Activated gamma-delta T cell treated with Interleukin-2 at 50 U/mL for 16 hours (primary cell): ENCODE results near the gene ZIC4.

ENCODE experiments used
- DNase-seq: peaks from one replicate; pipeline ENCODE4 v3.0.0-alpha.2; 2020

The ZIC4 gene

DNA sequence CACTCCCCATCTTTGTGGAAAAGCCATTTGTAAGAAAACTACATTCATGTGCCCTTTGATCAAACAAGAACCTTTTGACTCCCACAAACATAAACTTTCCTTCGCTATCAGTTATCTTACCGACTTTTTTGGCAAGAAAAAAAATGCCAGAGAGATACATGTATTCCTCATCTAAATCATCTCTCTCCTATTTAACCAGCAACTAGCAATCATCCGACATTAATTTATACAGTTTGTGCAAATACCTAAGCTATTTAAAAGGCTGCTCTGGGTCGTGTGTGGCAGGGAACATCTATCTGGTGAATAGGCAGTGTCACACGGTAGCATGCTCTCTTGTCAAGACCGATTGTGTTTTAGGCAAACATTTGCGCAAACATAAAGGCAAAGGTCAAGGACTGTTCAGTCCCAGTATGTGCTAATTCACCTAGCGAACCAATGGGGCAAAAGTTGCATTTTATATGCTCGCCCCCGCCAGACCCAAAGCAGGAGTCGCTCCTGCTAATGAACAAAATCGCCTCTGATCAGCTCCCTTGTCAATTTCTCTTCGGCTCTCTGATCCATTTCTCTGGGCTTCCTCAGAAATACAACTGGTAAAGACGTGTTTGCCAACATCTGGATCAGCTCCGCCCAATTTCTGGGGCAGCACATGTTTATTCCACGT lies 37.7 kb downstream of the ZIC4 start:
- DNase-seq: no peak

DNA sequence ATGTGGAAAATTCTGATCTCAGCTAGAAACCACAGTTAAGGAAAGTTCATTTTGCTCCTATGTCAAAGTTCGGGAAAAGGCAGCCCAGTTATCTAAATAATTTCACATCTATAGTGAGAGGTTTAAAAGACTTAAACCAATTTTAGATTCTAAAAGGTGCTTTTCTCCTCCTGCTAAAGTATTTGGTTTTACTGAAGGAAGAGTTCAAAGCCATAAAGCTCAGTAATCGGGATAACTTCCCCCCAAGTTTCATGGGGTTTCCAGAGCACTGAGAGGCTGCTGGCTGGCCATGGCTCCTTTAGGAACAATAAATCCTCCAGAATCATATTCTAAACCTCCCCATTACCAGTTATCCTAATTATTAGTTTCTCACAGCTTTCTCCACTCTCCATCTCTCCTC lies 38.2 kb downstream of the ZIC4 start:
- no peak for DNase-seq

DNA sequence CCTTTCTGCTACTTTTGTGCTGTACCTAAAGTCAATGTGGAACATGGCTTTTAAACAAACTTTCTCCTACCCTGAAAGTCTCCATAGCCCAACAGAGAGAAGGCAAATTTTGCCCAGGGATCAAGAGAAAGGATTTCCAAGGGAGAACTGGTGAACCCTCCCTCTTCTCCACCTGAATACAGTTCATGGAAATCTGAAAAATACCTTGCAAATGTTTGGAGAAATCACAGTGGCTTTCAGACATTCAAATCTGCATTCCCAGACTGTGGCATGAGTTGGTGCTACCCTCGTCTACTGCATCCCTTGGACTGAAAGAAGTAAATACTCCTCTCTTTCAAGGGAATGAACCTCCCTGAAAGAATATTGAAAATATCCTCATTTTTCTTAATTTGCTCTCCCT lies 38.7 kb downstream of the ZIC4 start:
- no peak for DNase-seq

DNA sequence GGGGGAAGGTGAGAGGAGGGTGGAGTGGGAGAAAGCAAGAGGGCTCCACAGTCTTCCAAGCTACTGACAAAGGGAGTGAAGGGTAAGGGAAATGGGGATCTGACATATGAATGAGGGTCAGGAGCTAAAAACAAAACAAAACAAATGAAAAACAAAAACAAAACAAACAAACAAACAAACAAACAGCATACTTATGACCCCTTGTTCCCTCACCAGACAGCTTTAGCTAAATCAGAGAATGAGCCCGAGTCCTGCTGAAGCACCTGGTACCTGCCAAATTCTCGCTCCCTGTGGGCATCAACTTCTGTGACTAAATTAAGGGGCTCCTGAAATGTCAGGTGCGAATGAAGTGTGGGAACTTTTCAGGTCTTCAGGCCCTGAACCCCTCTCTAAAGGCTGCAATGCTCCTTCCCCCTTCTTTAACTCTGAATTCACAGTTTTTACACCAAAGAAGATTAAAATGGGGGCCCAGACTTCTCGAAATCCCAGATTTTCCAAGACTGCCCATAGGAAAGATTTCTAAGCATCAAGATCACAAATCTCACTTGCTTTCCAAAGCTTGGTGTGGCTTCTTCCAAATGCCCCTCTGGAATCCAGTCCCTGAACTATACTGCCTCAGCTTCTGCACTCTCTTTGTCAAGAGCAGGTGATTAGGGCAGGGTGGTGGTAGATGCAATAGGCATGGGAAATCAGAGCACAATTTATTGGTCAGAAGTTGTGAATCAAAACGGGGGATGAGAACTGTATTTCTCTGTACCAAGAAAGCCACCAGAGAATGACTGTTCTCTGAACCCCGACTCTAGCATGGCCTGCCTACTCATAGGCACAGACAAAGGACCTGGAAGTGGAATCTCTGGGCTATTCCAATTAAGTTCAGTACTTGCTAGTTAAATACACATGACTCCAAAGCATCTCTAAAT lies 40.9 kb downstream of the ZIC4 start:
- no peak for DNase-seq

DNA sequence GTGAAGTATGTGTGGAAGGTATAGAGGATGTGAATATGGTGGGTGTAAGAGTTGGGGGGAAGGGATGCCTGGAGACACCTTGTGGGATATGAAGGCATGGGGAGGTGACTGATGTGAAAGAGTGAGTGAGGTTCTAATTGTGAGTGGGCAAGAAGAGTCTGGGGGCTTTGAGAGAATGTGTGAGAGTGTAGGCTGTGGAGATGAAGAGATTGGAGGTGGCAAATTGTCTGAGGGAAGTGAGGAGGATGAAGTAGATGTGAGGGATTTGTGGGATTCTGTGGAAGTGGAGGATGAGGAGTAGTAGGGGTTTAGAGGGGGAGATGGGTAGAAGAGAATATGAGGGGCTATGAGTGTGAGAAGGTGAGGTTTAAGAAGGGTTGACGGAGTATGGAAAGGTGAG lies 41.6 kb downstream of the ZIC4 start:
- no peak for DNase-seq

DNA sequence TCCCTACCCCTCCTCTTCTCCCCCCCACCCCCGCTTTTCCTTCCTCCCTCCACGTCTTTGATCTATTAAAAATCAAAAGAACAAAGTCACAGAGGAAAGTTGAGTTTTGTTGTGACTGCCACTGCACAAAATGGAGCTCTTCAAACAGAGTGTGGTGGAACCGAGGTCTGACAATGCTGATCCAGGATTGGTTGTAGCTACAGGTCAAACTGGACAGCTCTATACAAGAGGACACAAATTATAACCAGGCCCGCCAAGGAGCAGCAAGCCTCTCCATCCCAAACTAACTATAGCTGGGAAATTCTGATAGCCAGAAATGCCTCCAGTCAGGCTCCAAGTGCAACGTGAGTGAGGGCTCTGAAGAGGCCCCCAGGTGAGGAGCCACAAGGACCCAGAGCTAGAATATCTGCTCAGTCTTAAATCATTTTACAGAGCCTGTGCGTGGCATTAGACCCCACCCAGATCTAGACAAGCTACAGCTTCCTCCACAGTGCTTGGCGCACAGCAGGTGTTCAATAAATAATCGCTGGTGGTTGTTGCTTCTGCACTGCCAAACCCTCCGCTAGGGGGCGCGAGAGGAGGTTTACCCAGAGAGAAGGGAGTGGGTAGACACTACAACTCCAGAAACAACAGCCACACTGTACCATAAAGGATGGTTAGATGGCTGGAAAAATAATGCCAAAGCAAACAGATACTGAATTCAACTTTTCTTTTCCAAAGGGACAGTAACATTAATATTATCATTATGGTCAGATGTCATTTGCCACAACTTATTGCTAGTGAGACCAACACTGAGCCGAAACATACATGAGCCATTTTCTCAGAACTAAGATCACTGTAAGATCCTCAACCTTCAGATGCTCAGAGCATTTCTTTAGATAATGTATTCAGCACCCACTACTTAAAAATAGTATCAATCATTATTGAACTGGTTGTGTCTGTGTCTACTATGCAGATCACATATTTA lies 44.6 kb downstream of the ZIC4 start:
- DNase-seq: no peak

DNA sequence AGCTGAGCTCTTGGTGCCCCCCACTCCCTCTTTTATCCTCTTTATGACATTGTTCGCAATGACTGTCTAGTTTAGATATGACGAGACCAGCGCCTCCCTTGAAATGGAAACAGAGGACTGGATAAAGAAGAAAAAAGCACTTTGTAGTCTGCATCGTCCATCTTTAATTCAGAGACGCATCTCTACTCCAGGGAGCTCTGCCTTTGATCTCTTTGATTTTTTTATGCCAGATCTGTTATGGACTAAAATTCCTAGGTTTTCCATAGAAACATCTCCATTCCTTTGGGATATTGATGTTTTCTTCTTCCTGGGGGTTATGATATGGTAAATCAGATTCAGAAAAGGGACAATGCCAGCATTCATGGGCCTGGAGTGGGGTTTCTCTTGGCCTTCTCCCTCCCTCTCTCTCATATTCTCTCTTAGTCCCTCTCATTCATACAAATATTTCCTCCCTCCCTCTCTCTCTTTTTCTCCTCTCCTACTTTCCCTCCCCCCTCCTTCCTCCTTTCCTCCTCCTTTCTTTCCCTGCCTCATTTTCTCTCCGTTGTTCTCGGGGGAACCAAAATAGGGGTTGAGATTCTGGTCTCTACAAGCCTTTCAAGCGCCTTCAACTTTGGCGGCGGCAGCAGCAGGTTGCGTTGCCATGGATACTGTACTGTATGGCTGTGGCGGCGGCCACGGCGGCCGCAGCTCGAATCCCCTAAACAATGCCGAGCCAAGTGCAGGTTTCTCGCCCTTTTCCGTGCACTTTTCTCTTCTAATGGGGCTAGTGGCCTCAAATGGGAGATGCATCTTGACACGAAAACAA lies 45.5 kb downstream of the ZIC4 start:
- DNase-seq: no peak

DNA sequence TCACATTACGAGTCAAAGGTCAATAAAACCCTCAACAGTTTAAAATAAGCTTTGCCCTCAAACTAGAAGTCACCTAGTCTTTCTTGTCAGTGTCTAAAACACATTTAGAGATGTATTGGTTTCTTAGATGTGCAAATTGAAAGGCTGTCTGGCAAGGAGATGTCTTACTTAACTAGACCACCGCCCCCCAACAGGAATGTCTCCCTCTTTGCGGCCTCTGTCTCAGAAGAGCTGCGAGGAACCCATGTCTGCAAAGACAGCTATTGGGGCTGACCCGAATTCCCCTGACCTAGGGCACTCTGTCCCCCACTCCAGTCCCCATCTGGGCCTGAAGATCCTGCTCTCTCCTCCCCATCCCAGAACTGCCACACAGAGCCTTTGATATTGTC lies 46.3 kb downstream of the ZIC4 start:
- no peak for DNase-seq

DNA sequence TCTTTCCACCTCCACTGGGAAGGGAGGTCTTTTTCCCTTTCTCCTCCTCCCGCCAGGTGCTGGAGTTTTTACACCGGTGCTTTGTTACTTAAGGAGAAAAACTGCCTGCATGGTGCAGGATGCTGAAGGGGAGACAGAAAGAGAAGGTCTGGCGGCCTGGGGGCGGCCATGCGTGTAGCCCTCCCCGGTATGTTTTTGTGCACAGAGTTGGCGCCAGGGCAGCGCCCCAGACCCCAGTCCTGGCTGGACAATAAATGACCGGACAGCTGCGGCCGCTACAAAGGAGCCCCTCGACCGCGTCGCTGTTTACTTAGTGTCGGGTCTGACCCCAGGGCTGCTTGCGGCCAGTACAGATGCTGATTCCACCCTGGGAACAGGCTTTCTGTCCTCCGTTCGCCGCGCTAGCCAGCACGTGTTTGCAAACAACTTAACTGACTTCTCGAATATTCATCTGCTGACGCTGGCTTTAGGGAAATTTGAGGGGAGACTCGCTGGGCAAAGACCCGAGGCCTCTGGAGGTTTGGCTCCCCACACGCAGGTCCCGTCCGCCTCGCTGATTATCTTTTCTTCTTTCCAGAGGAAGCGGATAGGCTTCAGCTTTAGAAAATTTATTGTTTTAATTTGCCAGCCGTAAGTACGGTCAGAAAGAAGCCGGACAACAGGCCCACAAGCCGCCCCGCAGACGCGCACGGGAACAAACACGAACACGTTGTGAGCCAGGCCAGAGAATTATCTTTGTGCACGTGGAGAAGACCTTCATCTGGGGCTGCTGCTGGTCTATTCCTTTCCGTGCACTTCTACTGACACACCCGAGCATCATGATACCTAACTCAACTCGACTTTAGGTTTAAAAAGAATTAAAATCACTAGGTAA lies 46.9 kb downstream of the ZIC4 start:
- no peak for DNase-seq

DNA sequence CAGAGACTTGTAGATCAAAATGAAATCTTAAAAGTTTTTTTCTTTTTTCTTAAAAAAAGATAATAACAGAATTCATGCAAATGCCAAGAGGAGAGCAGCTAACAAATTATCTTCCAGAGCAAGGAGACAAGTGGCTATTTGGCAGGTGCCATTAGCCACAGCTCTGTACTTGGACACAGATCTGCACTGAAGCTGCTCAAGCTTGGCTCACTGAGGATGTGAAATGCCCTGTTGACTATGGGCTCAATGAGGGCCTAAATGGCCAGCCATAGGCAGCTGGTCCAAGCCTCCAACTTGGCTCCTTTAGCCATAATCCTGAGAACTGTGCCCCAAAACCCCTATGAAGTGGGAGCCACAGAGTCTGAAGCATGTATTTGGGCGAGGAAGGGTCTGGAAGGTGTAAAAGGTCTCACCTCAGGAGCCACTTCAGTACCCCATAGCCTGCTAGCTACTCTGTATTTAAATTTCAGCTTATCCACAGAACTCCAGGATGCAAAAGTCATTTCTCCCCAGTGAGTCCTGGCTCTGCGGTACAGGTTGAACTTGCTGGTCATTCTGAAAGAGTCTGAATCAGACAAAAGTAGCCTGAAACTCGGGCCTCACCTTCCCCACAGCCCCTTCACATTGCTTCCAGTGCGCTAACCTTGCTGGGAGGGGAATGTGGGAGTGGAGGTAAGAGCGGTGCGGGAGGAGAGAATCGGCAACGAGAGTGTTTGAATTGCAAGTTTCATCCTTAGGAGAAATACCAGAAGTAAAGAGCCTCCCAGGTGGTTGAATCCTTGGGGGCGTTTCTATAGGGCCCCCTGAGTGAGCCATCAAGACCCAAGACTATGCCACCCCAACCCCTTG lies 48.0 kb downstream of the ZIC4 start:
- DNase-seq: no peak

DNA sequence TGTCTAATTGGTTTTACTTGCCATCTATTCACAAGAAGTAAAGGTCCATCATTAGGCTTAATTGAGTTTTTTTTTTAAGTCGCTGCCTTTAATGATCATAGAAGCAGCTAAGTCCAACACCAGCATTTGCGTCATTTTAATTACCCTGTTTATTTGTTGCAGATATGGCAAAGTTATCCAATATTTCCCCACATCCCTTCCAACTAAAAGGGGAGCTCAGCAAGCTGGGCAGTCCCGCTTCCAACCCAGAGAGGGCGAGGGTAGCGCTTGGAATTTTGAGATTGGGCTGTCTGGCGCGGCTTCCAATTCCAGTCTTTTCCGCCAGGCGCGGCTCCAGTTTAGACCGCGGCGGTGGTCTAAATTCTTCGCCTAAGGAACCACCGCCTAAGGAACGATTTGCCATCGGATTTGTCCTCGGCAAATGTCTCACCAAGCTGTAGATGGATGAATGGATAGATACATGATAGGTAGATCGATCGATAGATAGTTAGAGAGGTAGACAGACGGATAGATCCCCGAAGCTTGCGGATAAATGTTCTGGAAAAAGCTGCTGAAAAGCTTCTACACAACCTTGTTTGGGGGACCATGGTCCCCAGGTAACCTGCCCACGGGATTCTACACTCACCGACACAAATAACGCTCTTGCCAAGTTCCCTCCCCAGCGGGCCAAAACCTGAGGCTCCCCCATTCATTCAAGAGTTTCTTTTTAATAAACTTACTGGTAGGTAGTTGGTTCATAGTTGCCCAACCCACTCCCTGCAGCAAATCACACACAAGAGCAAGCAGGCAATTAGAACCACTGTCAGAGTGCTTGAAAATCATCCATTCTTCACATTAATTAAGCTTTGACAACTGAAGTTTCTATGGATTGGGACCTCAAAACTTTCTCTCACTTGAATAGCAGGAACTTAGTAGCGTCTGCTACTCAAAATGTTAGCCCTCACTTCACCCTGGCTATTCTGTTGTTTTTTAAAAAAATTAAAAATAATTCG lies 49.1 kb downstream of the ZIC4 start:
- no peak for DNase-seq

DNA sequence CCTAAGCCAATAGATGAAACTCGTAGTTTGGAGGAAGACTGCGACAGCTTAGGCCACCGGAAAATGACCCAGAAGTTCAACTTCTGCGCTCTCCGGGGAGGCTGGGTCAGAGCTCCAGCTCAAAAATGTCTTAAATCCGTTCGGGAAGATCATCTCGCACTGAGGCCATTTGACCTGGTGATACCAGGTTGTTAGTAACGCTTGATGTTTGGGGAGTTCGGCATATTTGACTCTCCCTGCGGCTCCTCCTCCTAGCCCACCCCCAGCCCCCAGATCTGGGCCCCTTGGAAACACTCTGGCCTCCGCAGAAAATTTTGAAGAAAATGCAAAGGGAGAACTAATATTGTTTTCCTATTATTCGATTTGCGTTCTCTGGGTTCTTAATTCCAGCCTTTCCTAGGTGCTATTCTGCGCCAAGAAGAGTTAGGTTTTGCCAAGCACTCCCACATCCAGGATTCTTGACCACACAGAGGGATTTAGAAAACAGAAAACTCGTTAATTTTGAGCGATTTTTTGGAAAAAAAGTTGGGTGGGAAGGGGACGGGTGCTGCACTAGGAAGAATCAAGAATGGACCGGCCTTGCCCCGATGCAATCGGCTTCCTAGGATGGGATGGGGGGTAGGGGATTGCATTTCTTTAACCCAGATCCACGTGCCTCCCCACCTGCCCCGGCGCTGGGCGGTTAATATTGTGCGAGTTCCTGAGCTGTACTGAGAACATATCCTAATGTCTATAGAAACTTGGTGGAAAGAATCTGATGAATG lies 50.0 kb downstream of the ZIC4 start:
- no peak for DNase-seq

DNA sequence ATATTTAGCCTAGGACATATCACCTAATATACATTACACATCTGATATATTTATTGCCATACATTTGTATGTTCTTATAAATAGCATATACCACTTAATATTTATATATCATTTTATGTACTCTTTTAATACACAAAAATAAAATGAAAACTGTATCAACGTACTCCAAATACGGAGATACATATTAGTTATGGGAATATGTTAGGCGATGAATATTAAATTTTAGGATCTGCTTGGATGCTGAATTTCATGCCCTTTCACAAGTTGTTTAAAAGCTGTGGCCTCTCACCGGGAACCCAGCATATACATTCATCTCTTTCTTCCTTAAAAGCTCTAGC lies 50.6 kb downstream of the ZIC4 start:
- DNase-seq: no peak

DNA sequence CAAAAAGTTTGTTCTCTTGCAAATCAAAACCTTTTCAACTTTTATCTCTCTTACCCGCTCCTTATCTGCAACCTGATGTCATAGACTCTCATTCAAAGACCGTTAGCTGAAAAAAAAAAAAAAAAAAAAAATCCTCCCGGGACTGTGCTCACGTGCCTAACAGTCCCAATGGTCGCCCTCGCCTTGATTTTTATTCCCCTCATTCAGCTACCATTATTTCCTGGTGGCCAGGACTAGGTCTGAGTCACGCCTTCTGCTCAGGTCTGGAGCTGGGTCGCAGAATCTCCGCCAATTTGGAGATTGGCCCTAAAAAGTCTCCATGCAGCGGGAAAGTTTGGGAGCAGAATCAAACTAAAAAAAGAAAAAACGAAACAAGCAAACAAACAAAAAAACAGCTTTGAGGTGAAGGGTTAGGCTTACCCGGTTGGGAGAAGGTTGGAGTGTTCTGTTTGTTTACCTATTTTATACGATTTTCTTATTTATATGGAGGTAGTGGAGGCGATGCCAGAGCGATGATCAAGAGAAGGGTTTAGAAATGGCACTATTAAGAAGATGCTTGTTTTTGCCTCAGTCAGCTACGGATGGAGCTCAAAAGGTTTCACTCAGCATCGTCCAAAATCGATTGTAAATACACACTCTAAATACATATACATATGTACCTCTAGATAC lies 51.1 kb downstream of the ZIC4 start:
- no peak for DNase-seq

DNA sequence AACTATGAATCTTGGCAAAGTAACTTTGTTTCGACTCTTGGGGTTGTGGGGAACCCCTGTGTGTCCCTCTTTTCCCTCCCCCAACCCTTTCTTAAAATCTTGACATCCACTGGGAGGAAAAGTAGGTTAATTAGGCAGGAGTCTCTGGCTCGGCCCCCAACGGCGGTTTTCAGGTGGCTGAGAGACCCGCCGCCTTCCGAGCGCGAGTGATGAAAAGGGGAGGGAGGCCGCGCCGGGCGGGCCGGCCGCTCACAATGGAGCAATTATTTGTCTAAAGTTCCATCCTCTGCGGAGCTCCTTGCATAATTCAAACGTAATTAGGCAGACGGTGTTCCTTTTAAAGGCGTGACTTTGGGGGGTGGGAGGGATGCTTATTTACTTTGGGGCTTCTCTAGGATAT lies 51.7 kb downstream of the ZIC4 start:
- DNase-seq: no peak

DNA sequence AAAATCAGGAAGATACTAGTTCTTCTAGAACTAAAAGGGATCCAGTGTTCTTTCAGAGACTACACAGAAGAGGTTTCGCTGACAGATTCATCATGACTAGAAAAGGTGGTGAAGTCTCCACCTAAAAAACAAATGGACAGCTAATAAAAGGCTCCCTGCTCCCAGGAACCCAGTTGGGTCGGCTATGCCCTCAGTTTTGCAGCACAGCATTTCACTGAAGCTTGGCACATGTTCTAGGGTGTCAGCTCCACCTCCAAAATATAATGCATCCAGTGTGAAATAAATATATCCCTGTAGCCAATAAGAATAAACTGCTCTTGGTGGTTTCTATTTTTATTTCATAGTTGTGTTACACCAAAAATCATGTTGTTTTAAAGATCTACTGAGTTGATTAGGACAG lies 55.0 kb downstream of the ZIC4 start:
- DNase-seq: no peak

DNA sequence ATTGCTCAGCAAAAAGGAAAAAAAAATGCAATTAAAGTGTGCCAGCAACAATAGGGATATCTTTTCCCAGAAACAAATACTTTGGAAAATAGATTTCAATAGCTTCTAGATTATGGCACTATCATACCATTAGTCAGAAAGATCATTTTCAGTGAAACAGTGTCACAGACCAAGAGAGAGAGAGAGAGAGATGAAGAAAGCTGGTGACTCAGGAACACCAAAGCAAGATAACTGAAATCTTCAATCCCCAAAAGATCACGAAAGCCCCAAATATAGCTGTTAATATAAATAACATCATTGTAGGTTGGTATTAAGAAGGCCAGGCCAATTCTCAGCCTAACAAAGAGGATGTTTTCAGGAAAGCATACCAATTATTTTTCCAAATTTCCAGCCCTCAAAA lies 57.4 kb downstream of the ZIC4 start:
- no peak for DNase-seq

DNA sequence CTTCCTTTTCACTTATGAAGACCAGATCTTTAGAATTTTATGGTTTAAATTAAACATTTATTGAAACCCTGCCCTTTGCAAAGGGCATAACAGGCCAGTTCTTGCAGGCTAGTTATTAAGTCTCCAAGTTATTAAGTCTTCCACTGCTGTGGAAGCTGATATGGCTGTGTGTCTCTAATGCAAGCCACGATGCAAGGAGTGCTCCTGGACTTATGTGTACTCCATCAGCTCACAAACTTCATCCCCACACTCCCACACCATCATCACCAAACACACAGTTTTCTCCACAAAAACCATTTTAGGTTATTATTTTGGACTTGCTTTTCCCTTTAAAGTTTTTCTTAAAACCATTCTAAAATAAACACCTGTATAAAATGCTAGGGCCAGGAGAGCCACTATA lies 62.4 kb downstream of the ZIC4 start:
- no peak for DNase-seq
